Measurements from ENCODE around the gene ABCC3.

Gene ABCC3

GRCh38 chr17:50598487-50598886, 36.2 kb upstream of the ABCC3 start:
- Mint-ChIP-seq H3K36me3 (no peaks in the 10 kb centered on the region), H3K4me3 (no peak overlapping the region), H3K27ac (no peak overlapping the region), H3K4me1 (no peaks in the 10 kb centered on the region), H3K27me3 (peaks cover 5% of the 10 kb centered on the region), H3K9me3 (no peaks in the 10 kb centered on the region)

- H3K4me1 Mint-ChIP-seq = no peaks in the 10 kb centered on the region
- no peaks in the 10 kb centered on the region for H3K36me3 Mint-ChIP-seq
- no peak overlapping the region for H3K27ac Mint-ChIP-seq
- H3K4me3 Mint-ChIP-seq = no peak overlapping the region
- H3K27me3 Mint-ChIP-seq = peaks cover 6% of the 10 kb centered on the region
- H3K9me3 Mint-ChIP-seq = no peaks in the 10 kb centered on the region
Measured at GRCh38 chr17:50599606-50600005, 35.1 kb upstream of the ABCC3 start.

DNA sequence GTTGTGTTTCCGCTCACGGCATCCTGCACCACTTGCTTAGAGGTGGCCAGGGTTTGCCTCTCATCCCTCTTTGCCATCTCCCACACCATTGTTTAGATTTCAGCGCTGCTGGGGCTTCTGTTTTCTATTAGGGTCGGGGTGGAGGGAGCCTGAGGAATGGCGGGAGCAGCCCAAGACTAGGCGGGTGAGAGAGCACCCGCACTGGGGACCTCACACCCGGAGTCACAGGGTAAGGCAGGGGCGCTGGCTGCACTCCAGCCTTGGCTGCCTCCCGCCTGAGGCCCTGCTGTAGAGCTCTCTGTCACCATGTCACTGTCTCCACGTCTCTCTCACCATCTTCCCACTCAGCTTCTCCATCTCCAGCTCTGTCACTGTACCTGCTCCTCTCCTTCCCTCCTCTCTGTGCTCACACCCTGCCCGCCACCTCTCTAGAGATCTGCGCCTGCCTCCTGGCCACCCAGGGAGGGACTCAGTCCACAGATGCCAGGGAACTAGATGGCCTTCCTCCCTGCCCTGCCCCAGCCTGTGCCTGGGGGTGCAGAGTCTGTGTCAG, 32.8 kb upstream of the ABCC3 start:
- Mint-ChIP-seq H3K27me3 (peaks cover 9% of the 10 kb centered on the region), H3K27ac (no peak overlapping the region), H3K36me3 (no peaks in the 10 kb centered on the region), H3K9me3 (no peaks in the 10 kb centered on the region), H3K4me1 (no peaks in the 10 kb centered on the region), H3K4me3 (no peak overlapping the region)

DNA sequence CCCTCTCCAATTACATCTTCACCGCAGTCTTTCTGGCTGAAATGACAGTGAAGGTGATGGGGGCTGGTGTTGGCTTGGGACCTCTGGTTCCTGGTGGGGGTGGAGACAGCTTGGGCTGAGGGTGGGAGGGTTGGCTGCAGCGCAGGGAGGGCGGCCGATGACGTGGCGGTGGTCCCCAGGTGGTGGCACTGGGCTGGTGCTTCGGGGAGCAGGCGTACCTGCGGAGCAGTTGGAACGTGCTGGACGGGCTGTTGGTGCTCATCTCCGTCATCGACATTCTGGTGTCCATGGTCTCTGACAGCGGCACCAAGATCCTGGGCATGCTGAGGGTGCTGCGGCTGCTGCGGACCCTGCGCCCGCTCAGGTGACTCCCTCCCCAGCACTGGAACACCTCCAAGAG, 31.8 kb upstream of the ABCC3 start:
- Mint-ChIP-seq H3K4me3 (no peak overlapping the region), H3K27me3 (peaks cover 9% of the 10 kb centered on the region), H3K9me3 (no peaks in the 10 kb centered on the region), H3K36me3 (no peaks in the 10 kb centered on the region), H3K4me1 (no peaks in the 10 kb centered on the region), H3K27ac (no peak overlapping the region)

DNA sequence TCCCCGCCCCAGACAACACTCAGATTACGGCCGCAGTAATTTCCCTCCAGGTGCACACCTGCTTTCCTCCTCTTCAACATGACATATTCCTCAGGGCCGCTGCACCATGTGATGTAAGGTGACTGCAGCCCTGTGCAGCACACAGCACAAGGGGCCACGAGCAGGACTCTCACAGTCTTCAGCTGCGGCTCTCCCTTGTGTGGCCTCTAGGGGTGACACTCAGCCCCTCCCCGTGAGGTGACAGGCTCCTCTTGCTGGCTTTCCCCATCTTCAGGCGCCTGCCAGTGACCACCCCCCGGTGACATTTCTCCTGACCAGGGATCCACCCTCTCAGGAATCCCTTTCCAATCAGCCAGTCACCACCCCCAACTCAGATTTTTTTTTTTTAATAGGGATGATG, 31.3 kb upstream of the ABCC3 start:
- Mint-ChIP-seq H3K36me3 (no peaks in the 10 kb centered on the region), H3K4me3 (no peak overlapping the region), H3K27ac (no peak overlapping the region), H3K27me3 (peaks cover 9% of the 10 kb centered on the region), H3K4me1 (no peaks in the 10 kb centered on the region), H3K9me3 (no peaks in the 10 kb centered on the region)

- no peaks in the 10 kb centered on the region for H3K4me1 Mint-ChIP-seq
- no peaks in the 10 kb centered on the region for H3K9me3 Mint-ChIP-seq
- H3K27me3 Mint-ChIP-seq = peaks cover 9% of the 10 kb centered on the region
- H3K36me3 Mint-ChIP-seq = no peaks in the 10 kb centered on the region
- H3K4me3 Mint-ChIP-seq = no peak overlapping the region
- H3K27ac Mint-ChIP-seq = no peak overlapping the region
Measured at GRCh38 chr17:50604513-50604912, 30.2 kb upstream of the ABCC3 start.

- H3K4me3 Mint-ChIP-seq = no peak overlapping the region
- H3K4me1 Mint-ChIP-seq = no peaks in the 10 kb centered on the region
- H3K27ac Mint-ChIP-seq = no peak overlapping the region
- no peaks in the 10 kb centered on the region for H3K36me3 Mint-ChIP-seq
- peaks cover 11% of the 10 kb centered on the region for H3K27me3 Mint-ChIP-seq
- no peaks in the 10 kb centered on the region for H3K9me3 Mint-ChIP-seq
Measured at GRCh38 chr17:50605429-50605828, 29.3 kb upstream of the ABCC3 start.

- no peaks in the 10 kb centered on the region for H3K36me3 Mint-ChIP-seq
- H3K4me1 Mint-ChIP-seq = no peaks in the 10 kb centered on the region
- H3K4me3 Mint-ChIP-seq = no peak overlapping the region
- H3K27me3 Mint-ChIP-seq = peaks cover 9% of the 10 kb centered on the region
- no peak overlapping the region for H3K27ac Mint-ChIP-seq
- no peaks in the 10 kb centered on the region for H3K9me3 Mint-ChIP-seq
Measured at GRCh38 chr17:50607522-50608175, 27.0 kb upstream of the ABCC3 start.

- Mint-ChIP-seq H3K4me3 (no peak overlapping the region), H3K27me3 (peaks cover 6% of the 10 kb centered on the region), H3K9me3 (no peaks in the 10 kb centered on the region), H3K36me3 (no peaks in the 10 kb centered on the region), H3K27ac (no peak overlapping the region), H3K4me1 (no peaks in the 10 kb centered on the region)
Measured at GRCh38 chr17:50608700-50609379, 25.8 kb upstream of the ABCC3 start.

GRCh38 chr17:50609380-50610074, 25.2 kb upstream of the ABCC3 start:
- no peak overlapping the region for H3K4me3 Mint-ChIP-seq
- H3K4me1 Mint-ChIP-seq = peaks cover 6% of the 10 kb centered on the region
- H3K27me3 Mint-ChIP-seq = peaks cover 6% of the 10 kb centered on the region
- H3K9me3 Mint-ChIP-seq = no peaks in the 10 kb centered on the region
- H3K36me3 Mint-ChIP-seq = no peaks in the 10 kb centered on the region
- H3K27ac Mint-ChIP-seq = no peak overlapping the region

DNA sequence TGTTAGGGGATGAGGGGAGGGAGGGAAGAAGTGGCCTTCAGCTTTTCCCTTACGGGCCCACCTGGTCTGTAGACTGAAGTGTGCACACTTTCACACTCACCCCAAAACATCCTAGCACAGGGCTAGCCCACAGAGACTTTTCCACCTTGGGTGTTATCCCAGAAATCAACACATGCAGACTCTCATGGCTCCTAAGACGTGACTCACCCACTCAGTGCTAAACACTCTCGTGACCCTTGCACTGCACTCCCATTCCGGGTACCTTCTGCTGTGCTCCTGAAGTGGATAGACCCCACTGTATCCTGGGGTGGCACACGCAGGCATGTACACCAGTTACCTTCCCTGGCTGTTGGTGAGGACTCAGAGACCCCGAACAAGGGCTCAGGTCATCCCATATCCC, 23.0 kb upstream of the ABCC3 start:
- H3K27ac Mint-ChIP-seq = no peak overlapping the region
- peaks cover 3% of the 10 kb centered on the region for H3K27me3 Mint-ChIP-seq
- H3K9me3 Mint-ChIP-seq = no peaks in the 10 kb centered on the region
- H3K4me1 Mint-ChIP-seq = peaks cover 6% of the 10 kb centered on the region
- H3K36me3 Mint-ChIP-seq = no peaks in the 10 kb centered on the region
- no peak overlapping the region for H3K4me3 Mint-ChIP-seq

DNA sequence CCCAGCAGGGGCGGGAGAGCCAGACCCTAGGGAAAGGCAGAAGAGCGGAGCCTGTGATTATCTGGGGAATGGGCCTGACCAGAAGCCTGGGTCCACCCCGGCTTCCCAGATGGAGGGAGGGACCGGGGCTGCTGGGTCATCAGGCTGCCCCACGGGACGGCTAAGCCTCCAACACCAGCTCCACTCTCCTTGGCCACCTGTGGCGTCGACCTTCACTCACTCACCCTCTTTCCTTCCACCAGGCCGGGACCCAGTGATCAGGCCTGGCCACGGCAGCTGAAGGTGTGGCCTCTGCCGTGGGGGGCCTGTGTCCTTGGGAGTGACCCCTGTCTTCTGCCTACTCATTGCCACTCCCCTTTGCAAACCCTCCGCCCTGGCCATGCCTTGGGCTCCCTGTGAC, 22.4 kb upstream of the ABCC3 start:
- Mint-ChIP-seq H3K27me3 (peaks cover 3% of the 10 kb centered on the region), H3K36me3 (no peaks in the 10 kb centered on the region), H3K4me3 (no peak overlapping the region), H3K4me1 (peaks cover 6% of the 10 kb centered on the region), H3K9me3 (no peaks in the 10 kb centered on the region), H3K27ac (no peak overlapping the region)

- Mint-ChIP-seq H3K9me3 (no peaks in the 10 kb centered on the region), H3K4me3 (no peak overlapping the region), H3K27me3 (peaks cover 3% of the 10 kb centered on the region), H3K36me3 (no peaks in the 10 kb centered on the region), H3K27ac (no peak overlapping the region), H3K4me1 (peaks cover 6% of the 10 kb centered on the region)
Measured at GRCh38 chr17:50613007-50613992, 21.4 kb upstream of the ABCC3 start.

DNA sequence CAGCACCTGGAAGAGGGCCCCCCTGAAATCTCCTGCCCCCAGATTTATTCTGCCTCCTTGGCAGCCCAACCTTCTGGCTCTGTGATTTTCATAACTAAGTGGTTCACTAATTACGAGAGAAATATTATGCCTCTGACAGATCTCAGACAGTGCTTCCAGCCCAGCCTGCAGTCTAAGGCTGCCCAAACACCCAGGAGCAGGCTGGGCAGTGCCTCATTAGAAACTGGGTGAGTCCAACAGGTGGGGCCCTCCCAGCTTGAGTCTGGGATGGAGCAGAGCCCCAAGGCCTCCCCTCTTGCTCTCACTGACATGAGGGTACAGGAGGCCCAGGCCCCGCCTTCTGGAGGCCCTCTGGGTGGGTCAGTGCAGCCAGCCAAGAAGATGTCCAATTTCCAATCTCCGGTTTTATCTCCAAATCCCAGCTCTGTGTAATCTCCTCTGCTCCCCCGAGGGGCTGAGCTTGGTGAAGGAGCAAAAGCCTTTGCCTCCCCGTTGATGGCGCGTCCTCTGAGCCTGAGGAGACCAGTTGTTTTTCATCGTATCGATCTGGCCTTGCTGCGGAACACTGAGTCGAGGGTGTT, 20.1 kb upstream of the ABCC3 start:
- Mint-ChIP-seq H3K9me3 (no peaks in the 10 kb centered on the region), H3K4me3 (no peak overlapping the region), H3K36me3 (no peaks in the 10 kb centered on the region), H3K4me1 (peaks cover 6% of the 10 kb centered on the region), H3K27me3 (peaks cover 3% of the 10 kb centered on the region), H3K27ac (no peak overlapping the region)

- H3K27ac Mint-ChIP-seq = no peak overlapping the region
- no peak overlapping the region for H3K4me3 Mint-ChIP-seq
- no peaks in the 10 kb centered on the region for H3K9me3 Mint-ChIP-seq
- H3K36me3 Mint-ChIP-seq = no peaks in the 10 kb centered on the region
- H3K4me1 Mint-ChIP-seq = peaks cover 6% of the 10 kb centered on the region
- H3K27me3 Mint-ChIP-seq = peaks cover 2% of the 10 kb centered on the region
Measured at GRCh38 chr17:50615828-50616227, 18.9 kb upstream of the ABCC3 start.

Data from activated naive CD4-positive, alpha-beta T cell treated with anti-CD3 and anti-CD28 coated beads, Interleukin-2, amount 50 U/mL, for 24 hours (primary cell).